SK-N-SH (cell line): Measurements from ENCODE around the gene HSPA12A.

Source experiments
- GABPA ChIP-seq: IDR thresholded peaks from 2 replicates; pipeline ENCODE4 v1.4.0; 2012; ENCODE audit warnings: low read depth, mild to moderate bottlenecking
- POLR2AphosphoS5 ChIP-seq: IDR thresholded peaks from 2 replicates; pipeline ENCODE4 v1.6.1; 2012; ENCODE audit warnings: low read depth, low read length
- RAD21 ChIP-seq: IDR thresholded peaks from 2 replicates; pipeline ENCODE4 v1.6.1; 2012; ENCODE audit warnings: mild to moderate bottlenecking, low read length
- SMC3 ChIP-seq: IDR thresholded peaks from 2 replicates; pipeline ENCODE4 v1.6.1; 2012; ENCODE audit warnings: low read depth, low read length, improper control_type of control experiment
- TF ChIP-seq, protein P1 (sequence below): fragments of 200-600 bp; sonication (generic); IDR thresholded peaks from 2 replicates; pipeline ENCODE4 v1.6.1; 2017; ENCODE audit warnings: antibody characterized with exemption, mild to moderate bottlenecking, moderate library complexity
- TF ChIP-seq, protein P2 (sequence below): IDR thresholded peaks from 2 replicates; pipeline ENCODE4 v1.6.1; 2012; ENCODE audit warnings: mild to moderate bottlenecking, low read depth, low read length, moderate library complexity
- TF ChIP-seq, protein P3 (sequence below): fragments of 150-350 bp; IDR thresholded peaks from 2 replicates; pipeline ENCODE4 v1.6.1; 2016; ENCODE audit warnings: mild to moderate bottlenecking, low read depth, low read length

DNA sequence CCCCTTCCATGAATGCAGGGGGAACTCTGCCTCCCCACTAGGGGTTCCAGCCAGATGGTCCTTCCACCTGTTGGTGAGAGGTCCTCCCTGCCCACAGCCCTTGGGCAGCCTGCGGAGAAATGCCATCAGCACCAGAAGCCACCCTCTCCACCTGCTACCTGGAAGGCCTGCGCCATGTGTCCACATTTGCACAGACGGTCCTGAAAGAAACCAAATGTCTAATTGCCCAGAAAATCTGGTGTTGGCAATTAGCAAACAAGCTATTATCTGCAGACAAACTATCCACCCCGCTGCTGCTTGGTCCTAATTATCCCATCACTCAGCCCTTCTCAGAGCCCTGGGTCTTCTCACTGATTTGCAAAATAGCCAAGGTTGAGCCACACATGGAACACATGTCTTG, 32.3 kb downstream of the HSPA12A start:
- TF ChIP-seq, protein P1, sequence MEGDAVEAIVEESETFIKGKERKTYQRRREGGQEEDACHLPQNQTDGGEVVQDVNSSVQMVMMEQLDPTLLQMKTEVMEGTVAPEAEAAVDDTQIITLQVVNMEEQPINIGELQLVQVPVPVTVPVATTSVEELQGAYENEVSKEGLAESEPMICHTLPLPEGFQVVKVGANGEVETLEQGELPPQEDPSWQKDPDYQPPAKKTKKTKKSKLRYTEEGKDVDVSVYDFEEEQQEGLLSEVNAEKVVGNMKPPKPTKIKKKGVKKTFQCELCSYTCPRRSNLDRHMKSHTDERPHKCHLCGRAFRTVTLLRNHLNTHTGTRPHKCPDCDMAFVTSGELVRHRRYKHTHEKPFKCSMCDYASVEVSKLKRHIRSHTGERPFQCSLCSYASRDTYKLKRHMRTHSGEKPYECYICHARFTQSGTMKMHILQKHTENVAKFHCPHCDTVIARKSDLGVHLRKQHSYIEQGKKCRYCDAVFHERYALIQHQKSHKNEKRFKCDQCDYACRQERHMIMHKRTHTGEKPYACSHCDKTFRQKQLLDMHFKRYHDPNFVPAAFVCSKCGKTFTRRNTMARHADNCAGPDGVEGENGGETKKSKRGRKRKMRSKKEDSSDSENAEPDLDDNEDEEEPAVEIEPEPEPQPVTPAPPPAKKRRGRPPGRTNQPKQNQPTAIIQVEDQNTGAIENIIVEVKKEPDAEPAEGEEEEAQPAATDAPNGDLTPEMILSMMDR: no peak
- TF ChIP-seq GABPA (no peak), SMC3 (no peak), RAD21 (no peak), POLR2AphosphoS5 (no peak)
- TF ChIP-seq, protein P2, sequence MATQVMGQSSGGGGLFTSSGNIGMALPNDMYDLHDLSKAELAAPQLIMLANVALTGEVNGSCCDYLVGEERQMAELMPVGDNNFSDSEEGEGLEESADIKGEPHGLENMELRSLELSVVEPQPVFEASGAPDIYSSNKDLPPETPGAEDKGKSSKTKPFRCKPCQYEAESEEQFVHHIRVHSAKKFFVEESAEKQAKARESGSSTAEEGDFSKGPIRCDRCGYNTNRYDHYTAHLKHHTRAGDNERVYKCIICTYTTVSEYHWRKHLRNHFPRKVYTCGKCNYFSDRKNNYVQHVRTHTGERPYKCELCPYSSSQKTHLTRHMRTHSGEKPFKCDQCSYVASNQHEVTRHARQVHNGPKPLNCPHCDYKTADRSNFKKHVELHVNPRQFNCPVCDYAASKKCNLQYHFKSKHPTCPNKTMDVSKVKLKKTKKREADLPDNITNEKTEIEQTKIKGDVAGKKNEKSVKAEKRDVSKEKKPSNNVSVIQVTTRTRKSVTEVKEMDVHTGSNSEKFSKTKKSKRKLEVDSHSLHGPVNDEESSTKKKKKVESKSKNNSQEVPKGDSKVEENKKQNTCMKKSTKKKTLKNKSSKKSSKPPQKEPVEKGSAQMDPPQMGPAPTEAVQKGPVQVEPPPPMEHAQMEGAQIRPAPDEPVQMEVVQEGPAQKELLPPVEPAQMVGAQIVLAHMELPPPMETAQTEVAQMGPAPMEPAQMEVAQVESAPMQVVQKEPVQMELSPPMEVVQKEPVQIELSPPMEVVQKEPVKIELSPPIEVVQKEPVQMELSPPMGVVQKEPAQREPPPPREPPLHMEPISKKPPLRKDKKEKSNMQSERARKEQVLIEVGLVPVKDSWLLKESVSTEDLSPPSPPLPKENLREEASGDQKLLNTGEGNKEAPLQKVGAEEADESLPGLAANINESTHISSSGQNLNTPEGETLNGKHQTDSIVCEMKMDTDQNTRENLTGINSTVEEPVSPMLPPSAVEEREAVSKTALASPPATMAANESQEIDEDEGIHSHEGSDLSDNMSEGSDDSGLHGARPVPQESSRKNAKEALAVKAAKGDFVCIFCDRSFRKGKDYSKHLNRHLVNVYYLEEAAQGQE: no peak
- TF ChIP-seq, protein P3, sequence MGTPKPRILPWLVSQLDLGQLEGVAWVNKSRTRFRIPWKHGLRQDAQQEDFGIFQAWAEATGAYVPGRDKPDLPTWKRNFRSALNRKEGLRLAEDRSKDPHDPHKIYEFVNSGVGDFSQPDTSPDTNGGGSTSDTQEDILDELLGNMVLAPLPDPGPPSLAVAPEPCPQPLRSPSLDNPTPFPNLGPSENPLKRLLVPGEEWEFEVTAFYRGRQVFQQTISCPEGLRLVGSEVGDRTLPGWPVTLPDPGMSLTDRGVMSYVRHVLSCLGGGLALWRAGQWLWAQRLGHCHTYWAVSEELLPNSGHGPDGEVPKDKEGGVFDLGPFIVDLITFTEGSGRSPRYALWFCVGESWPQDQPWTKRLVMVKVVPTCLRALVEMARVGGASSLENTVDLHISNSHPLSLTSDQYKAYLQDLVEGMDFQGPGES: no peak
